Prostate gland (tissue), 2 donors: ENCODE results near the gene PIGR.

Experiments used
- POLR2A ChIP-seq: fragments of 450-650 bp; IDR thresholded peaks from one replicate; pipeline ENCODE4 v1.6.1; 2016; ENCODE audit warnings: antibody characterized with exemption, mild to moderate bottlenecking
- TF ChIP-seq, protein P1 (sequence below), 4 experiments: fragments of 200-600 bp in 2 of 4; fragments of 450-650 bp in 2 of 4; sonication (generic) in 2 of 4; IDR thresholded peaks; 1 replicate in 3 of 4; 2 replicates in 1 of 4; pipeline ENCODE4 v1.5.1; 2016 to 2019; ENCODE audit warnings: antibody characterized with exemption in 4 of 4, mild to moderate bottlenecking in 2 of 4, moderate library complexity in 2 of 4

DNA sequence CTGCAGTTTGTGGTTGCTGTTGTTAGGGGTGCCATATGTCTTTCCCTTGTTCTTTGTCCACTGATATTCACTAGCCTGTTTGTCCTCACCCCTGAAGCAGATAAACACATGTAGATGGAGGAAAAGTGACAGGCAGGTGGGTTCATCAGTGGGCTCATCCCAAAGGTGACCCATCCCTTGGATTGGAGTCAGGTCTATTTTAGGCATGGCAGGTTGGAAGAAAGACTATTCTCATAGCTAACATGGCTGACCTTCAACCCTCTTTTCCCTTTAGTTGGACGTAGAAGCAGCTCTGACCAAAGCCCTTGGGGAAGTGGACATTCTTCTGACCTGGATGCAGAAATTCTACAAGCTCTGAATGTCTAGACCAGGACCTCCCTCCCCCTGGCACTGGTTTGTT, 43.6 kb downstream of the PIGR start:
- TF ChIP-seq POLR2A, result no peak
- TF ChIP-seq, protein P1, sequence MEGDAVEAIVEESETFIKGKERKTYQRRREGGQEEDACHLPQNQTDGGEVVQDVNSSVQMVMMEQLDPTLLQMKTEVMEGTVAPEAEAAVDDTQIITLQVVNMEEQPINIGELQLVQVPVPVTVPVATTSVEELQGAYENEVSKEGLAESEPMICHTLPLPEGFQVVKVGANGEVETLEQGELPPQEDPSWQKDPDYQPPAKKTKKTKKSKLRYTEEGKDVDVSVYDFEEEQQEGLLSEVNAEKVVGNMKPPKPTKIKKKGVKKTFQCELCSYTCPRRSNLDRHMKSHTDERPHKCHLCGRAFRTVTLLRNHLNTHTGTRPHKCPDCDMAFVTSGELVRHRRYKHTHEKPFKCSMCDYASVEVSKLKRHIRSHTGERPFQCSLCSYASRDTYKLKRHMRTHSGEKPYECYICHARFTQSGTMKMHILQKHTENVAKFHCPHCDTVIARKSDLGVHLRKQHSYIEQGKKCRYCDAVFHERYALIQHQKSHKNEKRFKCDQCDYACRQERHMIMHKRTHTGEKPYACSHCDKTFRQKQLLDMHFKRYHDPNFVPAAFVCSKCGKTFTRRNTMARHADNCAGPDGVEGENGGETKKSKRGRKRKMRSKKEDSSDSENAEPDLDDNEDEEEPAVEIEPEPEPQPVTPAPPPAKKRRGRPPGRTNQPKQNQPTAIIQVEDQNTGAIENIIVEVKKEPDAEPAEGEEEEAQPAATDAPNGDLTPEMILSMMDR (IDR thresholded peaks at IDR 0.05), result no peak
